H9 (cell line): ENCODE results near the gene NUDT14. TPM values are rescaled to one million over a fixed set of nuclear protein-coding genes. Genes with fewer than 3 reads are reported as not detected.

ENCODE experiments used
- DNase-seq: peaks from one replicate; pipeline ENCODE4 v3.0.0-alpha.2; 2017
- H2AFZ ChIP-seq: one replicate; pipeline ENCODE4 v1.6.1; 2013; ENCODE audit warnings: mild to moderate bottlenecking, low read length, control low read depth, moderate library complexity
- H2AK5ac ChIP-seq: 2 replicates; pipeline ENCODE4 v1.6.1; 2013; ENCODE audit warnings: low read length, control low read depth, mixed read lengths; ENCODE audit not compliant: insufficient read length
- H2BK120ac ChIP-seq: one replicate; pipeline ENCODE4 v1.6.1; 2013; ENCODE audit warnings: low read depth, mild to moderate bottlenecking, low read length, control low read depth, inconsistent platforms; ENCODE audit not compliant: poor library complexity, severe bottlenecking
- H2BK12ac ChIP-seq: 2 replicates; pipeline ENCODE4 v1.6.1; 2013; ENCODE audit warnings: low read length, control low read depth, mixed read lengths, low read depth; ENCODE audit not compliant: insufficient read length
- H2BK15ac ChIP-seq: 2 replicates; pipeline ENCODE4 v1.6.1; 2013; ENCODE audit warnings: low read depth, low read length, control low read depth
- H2BK20ac ChIP-seq: one replicate; pipeline ENCODE4 v1.6.1; 2013; ENCODE audit warnings: low read depth, mild to moderate bottlenecking, low read length, control low read depth, inconsistent platforms; ENCODE audit not compliant: poor library complexity, severe bottlenecking
- H2BK5ac ChIP-seq: 2 replicates; pipeline ENCODE4 v1.6.1; 2013; ENCODE audit warnings: low read length, control low read depth, mixed read lengths; ENCODE audit not compliant: insufficient read length
- H3K14ac ChIP-seq: 2 replicates; pipeline ENCODE4 v1.6.1; 2013; ENCODE audit warnings: low read length, control low read depth; ENCODE audit not compliant: insufficient read depth
- H3K18ac ChIP-seq: 2 replicates; pipeline ENCODE4 v1.6.1; 2013; ENCODE audit warnings: low read depth, mild to moderate bottlenecking, mixed read lengths, low read length, control low read depth; ENCODE audit not compliant: insufficient read length
- H3K23ac ChIP-seq: 2 replicates; pipeline ENCODE4 v1.6.1; 2013; ENCODE audit warnings: low read length, control low read depth, mixed read lengths, low read depth; ENCODE audit not compliant: insufficient read length
- H3K23me2 ChIP-seq: 2 replicates; pipeline ENCODE4 v1.6.1; 2013; ENCODE audit warnings: low read depth, mild to moderate bottlenecking, mixed read lengths, low read length, control low read depth; ENCODE audit not compliant: insufficient read length, poor library complexity, severe bottlenecking
- H3K27ac ChIP-seq: 2 replicates; pipeline ENCODE4 v1.5.1; 2013; ENCODE audit warnings: low read length, control low read depth, mixed read lengths, low read depth; ENCODE audit not compliant: insufficient read length
- H3K27me3 ChIP-seq: 2 replicates; pipeline ENCODE4 v1.6.1; 2013; ENCODE audit warnings: low read length, control low read depth, inconsistent platforms; ENCODE audit not compliant: insufficient read depth
- H3K4ac ChIP-seq: 2 replicates; pipeline ENCODE4 v1.6.1; 2013; ENCODE audit warnings: low read depth, mild to moderate bottlenecking, control low read depth, inconsistent platforms, low read length, moderate library complexity
- H3K4me1 ChIP-seq: 2 replicates; pipeline ENCODE4 v1.6.1; 2013; ENCODE audit warnings: low read length, control low read depth, inconsistent platforms; ENCODE audit not compliant: insufficient read depth
- H3K4me2 ChIP-seq: 2 replicates; pipeline ENCODE4 v1.6.1; 2013; ENCODE audit warnings: low read length, control low read depth, mixed read lengths; ENCODE audit not compliant: insufficient read length, insufficient read depth
- H3K56ac ChIP-seq: 2 replicates; pipeline ENCODE4 v1.6.1; 2013; ENCODE audit warnings: low read depth, mild to moderate bottlenecking, mixed read lengths, low read length, control low read depth; ENCODE audit not compliant: insufficient read length
- H3K79me1 ChIP-seq: 2 replicates; pipeline ENCODE4 v1.6.1; 2013; ENCODE audit warnings: low read depth, mild to moderate bottlenecking, moderate library complexity, low read length, control low read depth, inconsistent platforms; ENCODE audit not compliant: insufficient read depth, poor library complexity, severe bottlenecking
- H3K79me2 ChIP-seq: 2 replicates; pipeline ENCODE4 v1.6.1; 2013; ENCODE audit warnings: low read length, control low read depth, inconsistent platforms; ENCODE audit not compliant: insufficient read depth
- H3K9ac ChIP-seq: 2 replicates; pipeline ENCODE4 v1.6.1; 2013; ENCODE audit warnings: low read length, control low read depth, mixed read lengths; ENCODE audit not compliant: insufficient read length; ENCODE audit errors: extremely low read depth
- H3K9me3 ChIP-seq: one replicate; pipeline ENCODE4 v1.6.1; 2013; ENCODE audit warnings: low read depth, low read length, inconsistent platforms; ENCODE audit not compliant: control insufficient read depth
- H3T11ph ChIP-seq: one replicate; pipeline ENCODE4 v1.6.1; 2013; ENCODE audit warnings: mild to moderate bottlenecking, low read length, control low read depth, inconsistent platforms
- H4K20me1 ChIP-seq: one replicate; pipeline ENCODE4 v1.6.1; 2013; ENCODE audit not compliant: control insufficient read depth, insufficient read length, insufficient read depth
- H4K5ac ChIP-seq: 2 replicates; pipeline ENCODE4 v1.6.1; 2013; ENCODE audit warnings: low read depth, mild to moderate bottlenecking, mixed read lengths, low read length, control low read depth; ENCODE audit not compliant: insufficient read length
- H4K8ac ChIP-seq: replicated peaks from 2 replicates; pipeline ENCODE4 v1.6.1; 2013; ENCODE audit warnings: low read length, control low read depth, mixed read lengths, low read depth; ENCODE audit not compliant: insufficient read length
- H4K91ac ChIP-seq: 2 replicates; pipeline ENCODE4 v1.6.1; 2013; ENCODE audit warnings: low read depth, mild to moderate bottlenecking, moderate library complexity, mixed read lengths, low read length, control low read depth; ENCODE audit not compliant: insufficient read length
- H3K27ac Mint-ChIP-seq, 3 experiments: 2 replicates in 2 of 3; 3 replicates in 1 of 3; pipeline ENCODE4 v1.8.0; 2020 to 2021; ENCODE audit warnings: mixed read lengths in 3 of 3, mild to moderate bottlenecking in 1 of 3, moderate library complexity in 1 of 3
- H3K27me3 Mint-ChIP-seq: 2 replicates; pipeline ENCODE4 v1.8.0; 2021; ENCODE audit warnings: low read depth, mild to moderate bottlenecking, moderate library complexity, mixed read lengths
- H3K36me3 Mint-ChIP-seq, 3 experiments: 2 replicates in 2 of 3; 3 replicates in 1 of 3; pipeline ENCODE4 v1.8.0; 2020 to 2021; ENCODE audit warnings: low read depth in 3 of 3, mixed read lengths in 3 of 3; ENCODE audit not compliant: insufficient read depth in 1 of 3
- H3K4me1 Mint-ChIP-seq, 2 experiments: 2 replicates each; pipeline ENCODE4 v1.8.0; 2020; ENCODE audit warnings: mixed read lengths in 2 of 2
- H3K4me3 Mint-ChIP-seq, 2 experiments: 2 replicates in 1 of 2; 3 replicates in 1 of 2; pipeline ENCODE4 v1.8.0; 2020 to 2021; ENCODE audit warnings: mild to moderate bottlenecking in 2 of 2, mixed read lengths in 2 of 2, moderate library complexity in 1 of 2
- H3K9me3 Mint-ChIP-seq, 2 experiments: 2 replicates in 1 of 2; 3 replicates in 1 of 2; pipeline ENCODE4 v1.8.0; 2020; ENCODE audit warnings: mild to moderate bottlenecking in 2 of 2, mixed read lengths in 2 of 2, moderate library complexity in 1 of 2
- whole genome bisulfite sequencing: extraction: QIAGEN DNeasy Blood & Tissue Kit; methylation state at CpG from one replicate; pipeline ENCODE4 v1.1.7; 2013; ENCODE audit warnings: missing lambda C conversion rate, low lambda C conversion rate, mixed read lengths; ENCODE audit not compliant: insufficient read length; ENCODE audit errors: extremely low coverage; 5-methylcytosine and 5-hydroxymethylcytosine counted together
- total RNA-seq: library from RNA; stranded (reverse); gene quantifications from 2 replicates; pipeline ENCODE4 v1.2.1, GENCODE V29; 2021
- TF ChIP-seq, protein P1 (sequence below): fragments of 200-600 bp; sonication (generic); conservative IDR thresholded peaks from 3 replicates; pipeline ENCODE4 v1.8.0; 2021; ENCODE audit warnings: antibody characterized with exemption, mild to moderate bottlenecking

Gene NUDT14
- total RNA-seq, 1 experiment from 2014 or later = 41.1 TPM

DNA sequence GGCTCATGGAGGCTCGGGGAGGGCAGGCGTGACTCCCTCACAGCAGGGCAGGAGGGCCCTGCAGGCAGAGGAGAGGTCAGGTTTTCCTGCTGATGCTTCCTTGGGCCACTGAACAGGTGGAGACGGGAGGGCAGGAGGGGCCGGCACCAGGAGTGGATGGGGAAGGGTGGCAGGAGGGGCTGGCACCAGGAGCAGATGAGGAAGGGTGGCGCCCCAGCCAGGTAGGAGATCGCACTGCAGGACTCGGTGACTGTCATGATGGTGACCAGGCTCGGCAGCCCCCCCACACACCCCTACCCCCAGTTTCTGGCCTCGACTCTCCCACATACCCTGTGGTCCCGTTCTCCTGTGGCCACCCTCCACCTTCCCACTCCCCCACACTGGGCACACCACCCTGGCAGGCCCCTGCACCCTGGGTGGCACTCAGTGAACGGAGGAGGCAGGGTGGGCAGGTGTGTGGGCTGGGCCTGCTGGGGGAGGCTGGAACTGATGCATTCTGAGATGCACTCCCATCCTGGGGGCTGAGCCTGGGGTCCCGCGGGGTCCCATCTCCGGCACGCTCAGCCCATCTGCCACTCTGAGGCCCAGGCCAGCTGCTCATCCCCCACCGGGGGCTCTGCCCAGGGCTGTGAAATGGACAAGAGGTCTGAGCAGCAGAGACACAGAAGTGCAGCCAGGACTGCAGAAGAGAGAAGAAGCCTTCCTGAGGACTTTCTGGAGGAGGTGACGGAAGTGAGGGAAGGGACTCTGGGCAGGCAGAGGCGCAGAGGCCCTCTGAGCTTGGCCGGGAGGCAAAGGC lies 2.8 kb downstream of the NUDT14 start:
- no peaks in the 10 kb centered on the region for H3K4me1 ChIP-seq
- H3K9me3 ChIP-seq = no peaks in the 10 kb centered on the region
- H3K4me2 ChIP-seq = no peak overlapping the region
- no peaks in the 10 kb centered on the region for H4K20me1 ChIP-seq
- peaks cover 4 to 10% of the 10 kb centered on the region in 2 experiments; a peak in 3 of 4 replicates for H3K4me1 Mint-ChIP-seq
- H3K27me3 Mint-ChIP-seq = peaks cover 18% of the 10 kb centered on the region
- H3K27me3 ChIP-seq = no peaks in the 10 kb centered on the region; the same call in 1 of the 2 replicates
- no peak overlapping the region; the same call in 1 of the 2 replicates for H3K14ac ChIP-seq
- TF ChIP-seq, protein P1, sequence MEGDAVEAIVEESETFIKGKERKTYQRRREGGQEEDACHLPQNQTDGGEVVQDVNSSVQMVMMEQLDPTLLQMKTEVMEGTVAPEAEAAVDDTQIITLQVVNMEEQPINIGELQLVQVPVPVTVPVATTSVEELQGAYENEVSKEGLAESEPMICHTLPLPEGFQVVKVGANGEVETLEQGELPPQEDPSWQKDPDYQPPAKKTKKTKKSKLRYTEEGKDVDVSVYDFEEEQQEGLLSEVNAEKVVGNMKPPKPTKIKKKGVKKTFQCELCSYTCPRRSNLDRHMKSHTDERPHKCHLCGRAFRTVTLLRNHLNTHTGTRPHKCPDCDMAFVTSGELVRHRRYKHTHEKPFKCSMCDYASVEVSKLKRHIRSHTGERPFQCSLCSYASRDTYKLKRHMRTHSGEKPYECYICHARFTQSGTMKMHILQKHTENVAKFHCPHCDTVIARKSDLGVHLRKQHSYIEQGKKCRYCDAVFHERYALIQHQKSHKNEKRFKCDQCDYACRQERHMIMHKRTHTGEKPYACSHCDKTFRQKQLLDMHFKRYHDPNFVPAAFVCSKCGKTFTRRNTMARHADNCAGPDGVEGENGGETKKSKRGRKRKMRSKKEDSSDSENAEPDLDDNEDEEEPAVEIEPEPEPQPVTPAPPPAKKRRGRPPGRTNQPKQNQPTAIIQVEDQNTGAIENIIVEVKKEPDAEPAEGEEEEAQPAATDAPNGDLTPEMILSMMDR = 0 out of 3 replicates have a peak, but pooled peaks have one; percentile 19
- peak overlapping the region; percentile 73; the same call in 1 of the 2 replicates for H2BK15ac ChIP-seq
- no peaks in the 10 kb centered on the region for H3K79me1 ChIP-seq
- H2AFZ ChIP-seq = no peak overlapping the region
- H3K4ac ChIP-seq = no peak overlapping the region
- no peak overlapping the region for H3K18ac ChIP-seq
- no peak overlapping the region for H3K23ac ChIP-seq
- H3K9ac ChIP-seq = no peak overlapping the region
- H2BK120ac ChIP-seq = no peak overlapping the region
- peaks cover 2% of the 10 kb centered on the region for H3K23me2 ChIP-seq
- no peak overlapping the region for H2BK5ac ChIP-seq
- no peak overlapping the region for H3K27ac ChIP-seq
- no peak overlapping the region for H4K8ac ChIP-seq
- no peak overlapping the region for H3K4me3 Mint-ChIP-seq
- DNase-seq = no peak
- H3K56ac ChIP-seq = no peak overlapping the region
- H3K9me3 Mint-ChIP-seq = no peaks in the 10 kb centered on the region
- no peak overlapping the region for H4K91ac ChIP-seq
- H3K27ac Mint-ChIP-seq = 0 out of 7 replicates have a peak overlapping the region, but pooled peaks of 1 of the 3 experiments have one; percentile 56
- no peaks in the 10 kb centered on the region for H3K36me3 Mint-ChIP-seq
- H4K5ac ChIP-seq = no peak overlapping the region
- H2AK5ac ChIP-seq = no peak overlapping the region
- H2BK12ac ChIP-seq = no peak overlapping the region
- no peaks in the 10 kb centered on the region for H3K79me2 ChIP-seq
- no CpG with 5 or more reads among the region's 19 CpGs for WGBS
- H3T11ph ChIP-seq = no peak overlapping the region
- no peak overlapping the region for H2BK20ac ChIP-seq
